Breast epithelium (tissue), 4 donors: ENCODE measurements around the gene HLA-DQB1. TPM values are rescaled to one million over a fixed set of nuclear protein-coding genes. Genes with fewer than 3 reads are reported as not detected.
"Not testable (repeated sequence)": the region's sequence is repeated elsewhere in the genome, so short reads cannot be mapped to it uniquely, and the experiment has no call there.

ENCODE experiments used
- DNase-seq, 2 donors: peaks; one replicate each; pipeline ENCODE4 v3.0.0-alpha.2; 2019; ENCODE audit warnings: low spot score in 2 of 2
- H3K27ac ChIP-seq, 2 donors: fragments of 200-600 bp; sonication (generic) in 1 of 2; one replicate each; pipeline ENCODE4 v1.5.1; 2016 to 2019; ENCODE audit warnings: mild to moderate bottlenecking in 1 of 2
- H3K27me3 ChIP-seq, 2 donors: fragments of 200-600 bp; sonication (generic) in 1 of 2; one replicate each; pipeline versions ENCODE4 v1.5.1 to v1.6.0; 2017 to 2019; ENCODE audit warnings: control low read depth in 1 of 2, mild to moderate bottlenecking in 1 of 2
- H3K36me3 ChIP-seq: fragments of 200-600 bp; one replicate; pipeline ENCODE4 v1.5.1; 2019
- H3K4me1 ChIP-seq, 2 donors: fragments of 200-600 bp; sonication (generic); one replicate each; pipeline ENCODE4 v1.5.1; 2016 to 2019; ENCODE audit warnings: control low read depth in 1 of 2
- H3K4me3 ChIP-seq, 3 donors: fragments of 200-600 bp; sonication (generic); 1 replicate in 2 of 3; 2 replicates in 1 of 3; pipeline ENCODE4 v1.5.1; 2016 to 2019; ENCODE audit warnings: mild to moderate bottlenecking in 3 of 3, moderate library complexity in 2 of 3
- H3K9me3 ChIP-seq, 2 donors: fragments of 200-600 bp; sonication (generic) in 1 of 2; one replicate each; pipeline ENCODE4 v1.5.1; 2016 to 2019; ENCODE audit warnings: control low read depth in 1 of 2
- POLR2A ChIP-seq: fragments of 450-650 bp; IDR thresholded peaks from one replicate; pipeline ENCODE4 v1.6.1; 2016; ENCODE audit warnings: antibody characterized with exemption, mild to moderate bottlenecking, moderate library complexity
- POLR2AphosphoS5 ChIP-seq, 3 donors: sonication (generic); formaldehyde crosslinking; IDR thresholded peaks; one replicate each; pipeline ENCODE4 v1.6.1; 2017; ENCODE audit warnings: antibody characterized with exemption in 3 of 3
- intact Hi-C: fragments of 100-400 bp; cut with DNase I; formaldehyde crosslinking; loops from one replicate; pipeline ENCODE4 v1.15.1; 2023; ENCODE audit warnings: low total_unique reads
- total RNA-seq, 3 donors: library from RNA; depleted of rRNA; stranded (reverse); fragments of >200 nt; gene quantifications; one replicate each; pipeline ENCODE4 v1.1.0, GENCODE V29; 2016
- TF ChIP-seq, protein P1 (sequence below), 3 donors: fragments of 450-650 bp; IDR thresholded peaks; one replicate each; pipeline ENCODE4 v1.5.1; 2016 to 2017; ENCODE audit warnings: antibody characterized with exemption in 3 of 3, mild to moderate bottlenecking in 3 of 3, moderate library complexity in 3 of 3

The HLA-DQB1 gene
- total RNA-seq, 3 donors from 2014 or later: 1.3 to 7.2 (median 5.4) TPM

GRCh38 chr6:32662836-32663235 is 3.6 kb downstream of the HLA-DQB1 start:
- TF ChIP-seq POLR2A (no peak), POLR2AphosphoS5 (IDR thresholded peaks at IDR 0.05) (no peak)
- TF ChIP-seq, protein P1, sequence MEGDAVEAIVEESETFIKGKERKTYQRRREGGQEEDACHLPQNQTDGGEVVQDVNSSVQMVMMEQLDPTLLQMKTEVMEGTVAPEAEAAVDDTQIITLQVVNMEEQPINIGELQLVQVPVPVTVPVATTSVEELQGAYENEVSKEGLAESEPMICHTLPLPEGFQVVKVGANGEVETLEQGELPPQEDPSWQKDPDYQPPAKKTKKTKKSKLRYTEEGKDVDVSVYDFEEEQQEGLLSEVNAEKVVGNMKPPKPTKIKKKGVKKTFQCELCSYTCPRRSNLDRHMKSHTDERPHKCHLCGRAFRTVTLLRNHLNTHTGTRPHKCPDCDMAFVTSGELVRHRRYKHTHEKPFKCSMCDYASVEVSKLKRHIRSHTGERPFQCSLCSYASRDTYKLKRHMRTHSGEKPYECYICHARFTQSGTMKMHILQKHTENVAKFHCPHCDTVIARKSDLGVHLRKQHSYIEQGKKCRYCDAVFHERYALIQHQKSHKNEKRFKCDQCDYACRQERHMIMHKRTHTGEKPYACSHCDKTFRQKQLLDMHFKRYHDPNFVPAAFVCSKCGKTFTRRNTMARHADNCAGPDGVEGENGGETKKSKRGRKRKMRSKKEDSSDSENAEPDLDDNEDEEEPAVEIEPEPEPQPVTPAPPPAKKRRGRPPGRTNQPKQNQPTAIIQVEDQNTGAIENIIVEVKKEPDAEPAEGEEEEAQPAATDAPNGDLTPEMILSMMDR (IDR thresholded peaks at IDR 0.05): no peak
- no peaks in the 10 kb centered on the region for H3K36me3 ChIP-seq
- DNase-seq: no peak
- H3K4me1 ChIP-seq: no peaks in the 10 kb centered on the region
- H3K9me3 ChIP-seq: no peaks in the 10 kb centered on the region
- intact Hi-C loops: no loop called here
- H3K4me3 ChIP-seq: no peak overlapping the region
- H3K27ac ChIP-seq: no peak overlapping the region
- no peaks in the 10 kb centered on the region for H3K27me3 ChIP-seq

GRCh38 chr6:32662099-32662498 is 4.4 kb downstream of the HLA-DQB1 start:
- H3K4me1 ChIP-seq: no peaks in the 10 kb centered on the region
- no peak overlapping the region for H3K27ac ChIP-seq
- DNase-seq: no peak
- intact Hi-C loops: no loop called here
- no peaks in the 10 kb centered on the region for H3K9me3 ChIP-seq
- TF ChIP-seq, protein P1 (IDR thresholded peaks at IDR 0.05): no peak
- H3K4me3 ChIP-seq: no peak overlapping the region
- no peaks in the 10 kb centered on the region for H3K27me3 ChIP-seq
- no peaks in the 10 kb centered on the region for H3K36me3 ChIP-seq

DNA sequence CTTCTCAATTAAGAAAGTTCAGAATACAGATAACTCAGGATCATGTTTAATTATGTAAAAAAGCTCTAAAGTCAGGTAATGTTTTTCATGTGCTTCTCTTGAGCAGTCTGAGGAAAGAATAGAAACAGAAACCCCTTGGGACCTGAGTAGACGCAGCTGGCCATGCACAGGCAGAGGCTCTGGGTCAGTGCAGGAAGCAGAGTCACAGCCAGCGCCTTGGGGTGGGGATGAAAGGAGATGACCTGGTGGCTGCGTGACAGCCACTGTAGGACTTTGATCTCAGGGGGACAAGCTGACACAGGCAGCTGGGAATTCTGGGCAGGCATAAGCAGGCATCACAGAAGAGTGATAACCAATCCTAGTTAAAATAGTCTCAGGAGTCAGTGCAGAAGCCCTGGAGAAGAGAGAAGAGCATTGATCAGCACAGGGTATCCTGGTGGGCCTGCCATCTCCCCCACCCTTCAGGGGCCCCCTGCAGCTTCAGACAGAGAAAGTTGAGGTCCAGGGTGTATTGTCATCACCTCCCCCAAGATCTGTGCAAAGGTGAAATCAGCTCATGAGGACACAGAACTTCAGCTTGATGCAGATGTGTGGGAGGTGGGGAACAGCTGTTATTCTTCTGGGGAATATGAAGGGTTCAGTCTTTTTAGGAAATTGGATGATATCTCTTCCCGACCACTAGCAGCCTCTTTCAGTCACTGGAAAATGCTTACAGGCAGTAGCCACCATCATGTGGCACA is 6.4 kb downstream of the HLA-DQB1 start:
- no peak overlapping the region for H3K27ac ChIP-seq
- intact Hi-C loops: no loop called here
- H3K4me3 ChIP-seq: no peak overlapping the region
- H3K9me3 ChIP-seq: no peaks in the 10 kb centered on the region
- no peaks in the 10 kb centered on the region for H3K36me3 ChIP-seq
- TF ChIP-seq, protein P1 (IDR thresholded peaks at IDR 0.05): no peak
- TF ChIP-seq POLR2A (no peak), POLR2AphosphoS5 (IDR thresholded peaks at IDR 0.05) (no peak)
- H3K4me1 ChIP-seq: no peaks in the 10 kb centered on the region
- no peaks in the 10 kb centered on the region for H3K27me3 ChIP-seq
- DNase-seq: no peak

GRCh38 chr6:32658268-32658897 is 8.1 kb downstream of the HLA-DQB1 start:
- no peak for DNase-seq
- TF ChIP-seq, protein P1 (IDR thresholded peaks at IDR 0.05): no peak
- TF ChIP-seq POLR2A (no peak), POLR2AphosphoS5 (IDR thresholded peaks at IDR 0.05) (no peak)
- no peak overlapping the region for H3K27ac ChIP-seq
- H3K9me3 ChIP-seq: no peaks in the 10 kb centered on the region
- H3K4me1 ChIP-seq: no peaks in the 10 kb centered on the region
- no peaks in the 10 kb centered on the region for H3K36me3 ChIP-seq
- H3K27me3 ChIP-seq: no peaks in the 10 kb centered on the region
- no peak overlapping the region for H3K4me3 ChIP-seq
- intact Hi-C loops: no loop called here

DNA sequence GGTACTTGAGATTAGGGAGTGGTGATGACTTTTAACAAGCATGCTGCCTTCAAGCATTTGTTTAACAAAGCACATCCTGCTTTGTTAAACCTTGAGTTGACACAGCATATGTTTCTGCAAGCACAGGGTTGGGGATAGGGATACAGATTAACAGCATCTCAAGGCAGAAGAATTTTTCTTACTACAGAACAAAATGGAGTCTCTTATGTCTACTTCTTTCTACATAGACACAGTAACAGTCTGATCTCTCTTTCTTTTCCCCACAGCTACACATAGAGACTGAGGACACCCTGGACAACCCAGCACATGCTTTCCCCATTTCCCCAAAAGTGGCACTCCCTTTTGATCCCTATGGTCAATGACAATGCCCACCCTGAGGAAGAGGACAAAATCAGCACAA is 8.6 kb downstream of the HLA-DQB1 start:
- H3K9me3 ChIP-seq, H3K4me3 ChIP-seq, intact Hi-C loops, H3K27me3 ChIP-seq, H3K27ac ChIP-seq, H3K4me1 ChIP-seq, DNase-seq, H3K36me3 ChIP-seq: not testable (repeated sequence)

GRCh38 chr6:32657329-32657728 is 9.1 kb downstream of the HLA-DQB1 start:
- H3K9me3 ChIP-seq, intact Hi-C loops, H3K36me3 ChIP-seq, H3K27ac ChIP-seq, DNase-seq, H3K27me3 ChIP-seq, H3K4me3 ChIP-seq, H3K4me1 ChIP-seq: not testable (repeated sequence)
